ENCODE data around the gene DUS2.
A peak's percentile ranks its signal among the peaks of the same experiment; 100 is the strongest.

Gene DUS2

GRCh38 chr16:68077866-68078700, 55.0 kb downstream of the DUS2 start:
- DNase-seq (ENCODE audit: low read depth, low spot score): no peak

DNA sequence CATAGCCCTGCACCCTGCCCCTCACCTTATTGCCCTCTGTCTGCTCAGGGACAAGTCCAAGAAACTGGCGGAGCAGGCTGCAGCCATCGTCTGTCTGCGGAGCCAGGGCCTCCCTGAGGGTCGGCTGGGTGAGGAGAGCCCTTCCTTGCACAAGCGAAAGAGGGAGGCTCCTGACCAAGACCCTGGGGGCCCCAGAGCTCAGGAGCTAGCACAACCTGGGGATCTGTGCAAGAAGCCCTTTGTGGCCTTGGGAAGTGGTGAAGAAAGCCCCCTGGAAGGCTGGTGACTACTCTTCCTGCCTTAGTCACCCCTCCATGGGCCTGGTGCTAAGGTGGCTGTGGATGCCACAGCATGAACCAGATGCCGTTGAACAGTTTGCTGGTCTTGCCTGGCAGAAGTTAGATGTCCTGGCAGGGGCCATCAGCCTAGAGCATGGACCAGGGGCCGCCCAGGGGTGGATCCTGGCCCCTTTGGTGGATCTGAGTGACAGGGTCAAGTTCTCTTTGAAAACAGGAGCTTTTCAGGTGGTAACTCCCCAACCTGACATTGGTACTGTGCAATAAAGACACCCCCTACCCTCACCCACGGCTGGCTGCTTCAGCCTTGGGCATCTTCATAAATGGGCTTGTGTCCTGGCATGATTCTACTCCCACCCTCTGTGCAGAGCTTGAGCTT, 55.8 kb downstream of the DUS2 start:
- no peak for DNase-seq (ENCODE audit: low read depth, low spot score)

GRCh38 chr16:68079376-68079625, 56.2 kb downstream of the DUS2 start:
- no peak for DNase-seq (ENCODE audit: low read depth, low spot score)

DNA sequence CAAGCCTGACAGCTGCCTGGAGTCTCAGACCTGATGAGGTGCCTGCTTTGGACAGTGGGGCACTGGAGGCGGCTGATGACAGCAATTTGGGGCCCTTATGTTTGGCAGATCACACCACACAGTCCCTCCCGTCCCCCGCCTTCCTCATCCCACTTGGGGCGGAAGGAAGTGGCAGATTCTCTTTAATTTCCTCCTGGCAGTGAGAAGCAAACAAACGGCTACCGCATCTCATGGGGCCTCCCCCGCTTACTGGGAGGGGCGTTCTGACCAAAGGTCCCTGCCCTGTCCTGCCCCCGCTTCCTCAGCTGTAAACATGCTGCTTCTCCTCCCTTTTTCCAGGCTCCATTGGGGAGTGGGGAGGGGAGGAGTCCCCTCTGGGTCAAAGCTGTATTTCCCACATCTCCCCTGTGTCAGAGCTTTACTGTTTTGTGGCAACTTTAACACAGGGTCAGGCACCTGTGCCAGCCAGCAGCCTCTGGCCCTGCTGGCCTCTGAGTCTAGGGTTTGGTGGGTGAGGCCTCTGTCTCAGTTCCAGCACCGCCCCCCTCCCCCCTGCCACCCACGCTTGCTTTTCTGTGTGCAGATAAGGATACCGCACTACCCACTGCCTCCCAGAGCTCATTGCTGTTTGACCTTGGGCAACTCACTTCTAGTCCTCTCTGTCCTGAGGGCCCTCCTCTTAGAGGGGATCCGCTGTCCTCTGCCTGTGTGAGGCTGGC, 56.7 kb downstream of the DUS2 start:
- DNase-seq (ENCODE audit: low read depth, low spot score): no peak

GRCh38 chr16:68081861-68082628, 59.0 kb downstream of the DUS2 start:
- DNase-seq (ENCODE audit: low read depth, low spot score): no peak

- DNase-seq (ENCODE audit: low read depth, low spot score): no peak
Measured at GRCh38 chr16:68082629-68083238, 59.6 kb downstream of the DUS2 start.

- DNase-seq (ENCODE audit: low read depth, low spot score): no peak
Measured at GRCh38 chr16:68083239-68083781, 60.2 kb downstream of the DUS2 start.

GRCh38 chr16:68083861-68084503, 60.9 kb downstream of the DUS2 start:
- no peak for DNase-seq (ENCODE audit: low read depth, low spot score)

DNA sequence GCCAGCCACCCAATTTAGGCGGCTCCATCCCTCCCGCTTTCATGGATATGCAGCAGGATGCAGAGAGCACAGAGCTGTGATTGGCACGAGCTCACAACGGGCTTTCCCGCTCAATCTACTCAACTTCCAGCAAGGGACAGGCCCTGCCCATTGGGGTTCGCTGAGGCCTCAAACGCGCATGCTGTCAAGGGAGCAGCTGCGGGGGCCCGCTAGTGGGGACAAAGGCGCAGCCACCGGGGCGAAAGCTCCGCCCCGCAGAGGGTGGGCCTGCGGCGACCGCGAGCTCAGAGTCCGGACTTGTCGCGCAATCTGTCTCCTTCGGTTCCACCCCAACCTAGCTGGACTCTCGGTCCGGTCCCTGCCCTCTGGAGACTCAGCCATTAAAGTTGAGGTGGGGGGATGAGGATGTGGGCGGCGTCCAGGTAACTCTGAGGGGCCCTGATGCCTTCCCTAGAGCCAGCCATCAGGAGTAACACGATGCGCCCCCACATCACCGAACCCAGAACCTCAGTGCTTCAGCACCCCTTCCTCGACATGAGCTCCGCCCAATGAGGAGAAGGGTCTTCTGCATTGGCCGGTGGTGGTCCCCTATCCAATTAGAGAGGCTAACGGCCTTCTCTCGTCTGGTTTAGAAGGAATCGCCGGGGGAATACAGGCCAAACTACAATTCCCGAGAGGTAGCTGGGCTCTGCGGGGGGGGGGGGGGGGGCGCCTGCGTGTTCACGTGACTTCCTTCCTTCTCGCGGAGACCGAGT, 61.6 kb downstream of the DUS2 start:
- peak; percentile 83 for DNase-seq (ENCODE audit: low read depth, low spot score)

DNA sequence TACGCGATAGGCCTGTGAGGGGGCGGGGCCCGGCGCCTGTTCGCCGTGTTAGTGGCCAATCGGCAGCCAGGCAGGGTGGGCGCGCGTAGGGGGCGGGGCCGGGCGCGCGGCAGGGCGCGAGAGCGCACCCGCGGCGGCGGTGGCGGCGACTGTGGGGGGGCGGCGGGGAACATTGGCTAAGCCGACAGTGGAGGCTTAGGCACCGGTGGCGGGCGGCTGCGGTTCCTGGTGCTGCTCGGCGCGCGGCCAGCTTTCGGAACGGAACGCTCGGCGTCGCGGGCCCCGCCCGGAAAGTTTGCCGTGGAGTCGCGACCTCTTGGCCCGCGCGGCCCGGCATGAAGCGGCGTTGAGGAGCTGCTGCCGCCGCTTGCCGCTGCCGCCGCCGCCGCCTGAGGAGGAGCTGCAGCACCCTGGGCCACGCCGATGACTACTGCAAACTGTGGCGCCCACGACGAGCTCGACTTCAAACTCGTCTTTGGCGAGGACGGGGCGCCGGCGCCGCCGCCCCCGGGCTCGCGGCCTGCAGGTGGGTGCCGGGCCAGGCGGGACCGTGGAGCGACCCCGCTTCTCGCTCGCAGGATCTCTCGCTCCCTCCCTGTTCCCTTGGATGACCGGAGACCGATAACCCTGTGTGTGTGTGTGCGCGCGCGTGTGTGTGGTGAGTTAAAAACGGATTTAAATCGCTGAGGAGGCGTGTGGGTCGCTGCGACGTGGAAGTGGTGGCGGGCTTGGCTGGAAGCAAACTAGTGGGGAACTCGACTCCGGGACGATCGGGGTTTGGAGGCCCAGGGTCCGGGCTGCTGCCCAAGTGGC, 62.4 kb downstream of the DUS2 start, which contains the start of gene NFATC3:
Gene NFATC3, plus strand, starts transcription at position 112 of the 813 bp plus-strand sequence. Its CDS starts 312 bp downstream, at position 424.
- no peak for DNase-seq (ENCODE audit: low read depth, low spot score)

GRCh38 chr16:68086336-68086841, 63.3 kb downstream of the DUS2 start:
- no peak for DNase-seq (ENCODE audit: low read depth, low spot score)

- DNase-seq (ENCODE audit: low read depth, low spot score): no peak
Measured at GRCh38 chr16:68086860-68087268, 63.8 kb downstream of the DUS2 start.

DNA sequence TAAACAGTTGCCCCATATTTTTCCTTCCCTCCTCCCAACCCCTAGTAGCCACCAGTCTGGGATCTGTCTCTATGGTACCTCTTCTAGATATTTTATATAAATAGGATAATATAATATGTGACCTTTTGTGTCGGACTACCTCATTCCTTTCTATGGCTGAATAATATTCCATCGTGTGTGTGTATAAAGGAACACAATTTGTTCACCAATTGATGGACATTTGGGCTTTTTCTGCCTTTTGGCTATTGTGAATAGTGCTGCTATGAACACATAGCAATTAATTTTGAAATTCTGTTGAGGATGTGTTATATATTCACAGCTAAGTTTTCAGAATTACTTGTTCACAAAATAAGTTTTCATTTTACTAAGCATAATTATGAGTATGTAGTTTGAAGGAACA, 64.6 kb downstream of the DUS2 start:
- no peak for DNase-seq (ENCODE audit: low read depth, low spot score)

GRCh38 chr16:68088130-68088972, 65.3 kb downstream of the DUS2 start:
- DNase-seq (ENCODE audit: low read depth, low spot score): no peak

DNA sequence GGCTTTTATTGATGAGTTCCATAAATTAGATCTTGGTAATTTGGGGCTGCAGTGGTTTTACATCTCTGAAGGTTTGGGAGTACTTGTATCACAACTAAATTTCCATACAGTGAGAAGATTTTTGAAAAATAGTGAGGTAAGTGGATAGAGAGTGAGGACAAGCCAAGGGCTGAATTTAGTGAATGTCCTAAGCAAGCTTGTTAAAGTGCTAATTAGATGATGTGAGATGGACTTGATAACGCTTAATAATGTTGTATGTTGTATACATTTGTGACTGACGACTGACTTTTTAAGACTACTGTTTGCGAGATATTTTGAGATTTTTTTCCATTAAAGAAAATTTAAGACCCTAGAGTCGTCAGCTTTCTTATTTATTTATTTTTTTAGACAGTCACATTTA, 66.0 kb downstream of the DUS2 start:
- no peak for DNase-seq (ENCODE audit: low read depth, low spot score)

DNA sequence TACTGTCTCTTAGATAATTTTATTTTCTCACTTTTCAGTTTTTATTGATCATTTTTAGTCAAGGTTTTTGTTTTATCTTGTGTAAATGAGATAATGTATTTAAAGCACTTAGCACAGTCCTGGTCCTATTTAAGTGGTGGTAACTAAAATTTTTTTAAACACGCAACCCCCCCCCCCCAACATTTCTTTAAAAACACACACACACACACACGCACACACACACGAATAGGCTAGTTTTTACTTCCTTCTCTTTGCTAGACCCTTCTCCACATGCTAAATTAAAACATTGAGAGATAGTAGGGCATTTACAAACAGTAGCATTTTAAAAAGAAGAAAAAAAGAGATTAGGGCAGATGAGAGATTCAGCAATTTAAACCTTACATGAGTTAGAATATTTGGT, 67.0 kb downstream of the DUS2 start:
- no peak for DNase-seq (ENCODE audit: low read depth, low spot score)

DNA sequence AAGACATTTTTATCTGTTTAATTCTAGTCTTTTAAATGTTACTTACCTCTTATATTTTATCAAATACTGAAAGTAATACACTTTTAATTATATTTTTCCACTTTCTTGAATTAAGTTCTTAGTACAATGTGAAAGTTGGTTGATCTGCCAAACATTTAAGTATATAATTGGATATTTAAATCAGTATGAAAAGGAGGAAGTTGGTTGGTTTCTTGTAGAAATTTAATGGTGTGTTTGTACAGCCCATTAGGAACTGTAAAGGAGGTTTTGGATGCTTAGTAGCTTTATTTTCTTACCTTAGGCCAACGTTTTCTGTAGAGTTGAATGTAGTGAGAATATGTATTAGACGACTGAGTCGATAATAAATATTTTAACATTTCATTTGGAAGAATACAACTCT, 67.4 kb downstream of the DUS2 start:
- DNase-seq (ENCODE audit: low read depth, low spot score): no peak

All from iPS DF 19.7 (cell line).